PC-9 (cell line): ENCODE data around the gene ROR2. TPM values are rescaled to one million over a fixed set of nuclear protein-coding genes. Genes with fewer than 3 reads are reported as not detected.
A peak's percentile ranks its signal among the peaks of the same experiment; 100 is the strongest.
"Not testable (repeated sequence)": the region's sequence is repeated elsewhere in the genome, so short reads cannot be mapped to it uniquely, and the experiment has no call there.

Experiments
- BruUV-seq: library from RNA; stranded (reverse); fragments of 400-500 nt; replicated peaks from 2 replicates; lab custom pipeline; 2021; lab: Mats Ljungman, UMichigan
- CTCF ChIA-PET: fragments of 300-600 bp; sonication (Branson Sonifier 250); formaldehyde crosslinking; loops from one replicate; lab custom pipeline; 2022; ENCODE audit warnings: antibody characterized with exemption; lab: Charles Lee
- POLR2A ChIA-PET: fragments of 300-600 bp; sonication (Branson Sonifier 250); formaldehyde crosslinking; loops from one replicate; lab custom pipeline; 2022; ENCODE audit warnings: antibody characterized with exemption; ENCODE audit not compliant: unreplicated experiment; lab: Charles Lee
- DNase-seq, 2 experiments: peaks; one replicate each; pipeline versions ENCODE4 v3.0.0 to v3.0.0-alpha.2; 2015 to 2022; ENCODE audit warnings: mixed read lengths in 1 of 2
- H2AFZ ChIP-seq: fragments of 200-600 bp; sonication (generic); 2 replicates; pipeline ENCODE4 v1.8.1; 2017; ENCODE audit warnings: antibody characterized with exemption
- H3F3A ChIP-seq: fragments of 200-600 bp; sonication (generic); 2 replicates; pipeline ENCODE4 v1.8.1; 2017; ENCODE audit warnings: antibody characterized with exemption, mild to moderate bottlenecking, low read depth; ENCODE audit not compliant: insufficient read depth
- H3K27ac ChIP-seq: fragments of 200-600 bp; sonication (generic); 2 replicates; pipeline ENCODE4 v1.6.1; 2016; ENCODE audit warnings: mixed run types
- H3K27me3 ChIP-seq: fragments of 200-600 bp; sonication (generic); 2 replicates; pipeline ENCODE4 v1.6.1; 2016; ENCODE audit warnings: low read depth, mixed run types; ENCODE audit not compliant: insufficient read depth
- H3K36me3 ChIP-seq: fragments of 200-600 bp; sonication (generic); 2 replicates; pipeline ENCODE4 v1.6.1; 2016; ENCODE audit warnings: low read depth, mixed run types
- H3K4me1 ChIP-seq: fragments of 200-600 bp; sonication (generic); replicated peaks from 2 replicates; pipeline ENCODE4 v1.6.1; 2016; ENCODE audit warnings: mixed run types; ENCODE audit not compliant: insufficient read depth
- H3K4me2 ChIP-seq: fragments of 200-600 bp; sonication (generic); 2 replicates; pipeline ENCODE4 v1.6.1; 2017; ENCODE audit warnings: mixed run types
- H3K4me3 ChIP-seq: fragments of 200-600 bp; sonication (generic); 2 replicates; pipeline ENCODE4 v1.6.1; 2016; ENCODE audit warnings: mixed run types
- H3K79me2 ChIP-seq: fragments of 200-600 bp; sonication (generic); 2 replicates; pipeline ENCODE4 v1.6.1; 2017; ENCODE audit warnings: low read depth, mixed run types
- H3K9me2 ChIP-seq: fragments of 200-600 bp; sonication (generic); 2 replicates; pipeline ENCODE4 v1.8.1; 2017; ENCODE audit warnings: mild to moderate bottlenecking; ENCODE audit not compliant: insufficient read depth
- H3K9me3 ChIP-seq: fragments of 200-600 bp; sonication (generic); 2 replicates; pipeline ENCODE4 v1.8.1; 2016; ENCODE audit warnings: low read depth; ENCODE audit not compliant: insufficient read depth
- H4K20me1 ChIP-seq: fragments of 200-600 bp; sonication (generic); 2 replicates; pipeline ENCODE4 v1.8.1; 2017; ENCODE audit not compliant: insufficient read depth
- CTCF ChIP-seq: fragments of 200-600 bp; sonication (generic); conservative IDR thresholded peaks from 2 replicates; pipeline ENCODE4 v1.6.1; 2017; ENCODE audit warnings: mixed run types, antibody characterized with exemption, mild to moderate bottlenecking, moderate library complexity
- EZH2 ChIP-seq: fragments of 200-600 bp; sonication (generic); IDR thresholded peaks from 2 replicates; pipeline ENCODE4 v1.8.0; 2017; ENCODE audit warnings: antibody characterized with exemption, low read depth
- intact Hi-C: fragments of 100-400 bp; cut with micrococcal nuclease; formaldehyde crosslinking; loops from one replicate; pipeline ENCODE4 v1.10.0; 2022; ENCODE audit not compliant: unreplicated experiment
- total RNA-seq: library from RNA; stranded (reverse); gene quantifications from 2 replicates; pipeline ENCODE4 v1.2.3, GENCODE V29; 2021

ROR2 gene
- total RNA-seq, 1 experiment from 2014 or later, result not detected

DNA sequence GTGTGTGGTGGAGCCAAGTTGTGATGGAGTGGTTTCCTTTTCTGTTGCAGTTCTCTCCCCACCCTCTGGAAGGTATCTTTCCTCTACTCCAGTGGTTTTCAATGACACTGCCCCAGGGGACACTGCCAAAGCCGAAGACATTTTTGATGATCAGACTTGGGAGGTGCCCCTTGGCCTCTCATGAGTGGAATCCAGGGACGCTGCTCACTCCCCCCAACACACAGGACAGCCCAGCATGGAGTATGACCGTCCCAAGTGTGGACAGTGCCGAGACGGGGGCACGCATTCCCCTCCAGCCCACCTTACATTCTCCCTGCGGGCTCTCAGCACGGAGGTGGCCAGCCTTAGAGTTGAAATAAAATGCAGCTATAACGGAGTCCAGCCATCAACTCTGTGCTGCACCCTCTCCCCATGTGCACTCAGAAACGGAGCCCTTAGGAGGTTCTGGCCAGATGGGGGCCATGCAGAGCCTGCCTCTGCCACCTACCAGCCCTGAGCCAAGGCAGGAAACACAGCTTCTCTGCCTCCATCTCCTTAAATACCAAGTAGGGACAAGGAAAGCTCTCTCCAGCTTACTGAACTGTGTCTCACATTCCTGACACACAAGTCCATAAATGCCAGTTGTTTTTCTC, 150.8 kb downstream of the ROR2 start:
- H4K20me1 ChIP-seq, result no peaks in the 10 kb centered on the region
- no peak overlapping the region for H3K27ac ChIP-seq
- peaks cover 22% of the 10 kb centered on the region; the same call in 1 of the 2 replicates for H3K4me1 ChIP-seq
- H2AFZ ChIP-seq, result no peak overlapping the region
- H3K9me2 ChIP-seq, result no peaks in the 10 kb centered on the region
- peaks cover 34% of the 10 kb centered on the region for H3K27me3 ChIP-seq
- no peaks in the 10 kb centered on the region for H3K79me2 ChIP-seq
- POLR2A ChIA-PET, result no interaction called here
- no peak for DNase-seq
- H3F3A ChIP-seq, result peaks cover 19% of the 10 kb centered on the region
- H3K4me3 ChIP-seq, result no peak overlapping the region
- CTCF ChIA-PET, result no interaction called here
- TF ChIP-seq EZH2, result no peak
- TF ChIP-seq CTCF, result no peak
- peak overlapping the region; percentile 34 for H3K4me2 ChIP-seq
- no peaks in the 10 kb centered on the region for H3K9me3 ChIP-seq
- intact Hi-C loops, result no loop called here
- H3K36me3 ChIP-seq, result no peaks in the 10 kb centered on the region
- no TSS peak for BruUV-seq

GRCh38 chr9:91798273-91799112, 151.5 kb downstream of the ROR2 start:
- peaks cover 22% of the 10 kb centered on the region; the same call in 1 of the 2 replicates for H3K4me1 ChIP-seq
- intact Hi-C loops, H3K79me2 ChIP-seq, CTCF ChIA-PET, H4K20me1 ChIP-seq, POLR2A ChIA-PET, H3K9me2 ChIP-seq, H3K27ac ChIP-seq, H2AFZ ChIP-seq, H3K9me3 ChIP-seq, DNase-seq, H3K4me3 ChIP-seq, BruUV-seq, H3K36me3 ChIP-seq: not testable (repeated sequence)
- H3K27me3 ChIP-seq, result peaks cover 27% of the 10 kb centered on the region
- peak overlapping the region; percentile 34 for H3K4me2 ChIP-seq
- peaks cover 19% of the 10 kb centered on the region for H3F3A ChIP-seq

GRCh38 chr9:91797517-91797916, 152.5 kb downstream of the ROR2 start:
- H3K4me3 ChIP-seq, H3K9me3 ChIP-seq, BruUV-seq, H2AFZ ChIP-seq, H3K9me2 ChIP-seq, H3K27ac ChIP-seq, H3K79me2 ChIP-seq, DNase-seq, POLR2A ChIA-PET, CTCF ChIA-PET, intact Hi-C loops, H4K20me1 ChIP-seq, H3K4me2 ChIP-seq, H3K36me3 ChIP-seq: not testable (repeated sequence)
- Histone ChIP-seq H3F3A (peaks cover 19% of the 10 kb centered on the region), H3K27me3 (peaks cover 23% of the 10 kb centered on the region; the same call in 1 of the 2 replicates), H3K4me1 (peaks cover 22% of the 10 kb centered on the region; the same call in 1 of the 2 replicates)

DNA sequence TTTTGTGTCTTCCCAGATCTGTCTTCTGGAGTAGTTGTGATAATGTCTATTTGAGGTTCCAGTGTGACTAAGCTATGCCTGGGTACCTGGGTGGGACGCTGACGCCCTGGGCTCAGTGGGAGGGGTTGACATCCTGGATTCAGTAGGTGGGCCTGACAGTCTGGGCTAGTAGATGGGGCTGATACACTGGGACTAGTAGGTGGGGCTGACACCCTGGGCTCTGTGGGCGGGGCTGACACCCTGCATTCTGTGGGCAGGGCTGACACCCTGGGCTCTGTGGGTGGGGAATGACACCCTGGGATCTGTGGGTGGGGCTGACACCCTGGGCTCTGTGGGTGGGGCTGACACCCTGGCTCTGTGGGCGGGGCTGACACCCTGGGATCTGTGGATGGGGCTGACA, 153.5 kb downstream of the ROR2 start:
- H3K4me3 ChIP-seq, H3K79me2 ChIP-seq, H3K9me2 ChIP-seq, H3K36me3 ChIP-seq, H3K9me3 ChIP-seq, H4K20me1 ChIP-seq, BruUV-seq, H3K4me2 ChIP-seq, POLR2A ChIA-PET, H2AFZ ChIP-seq, intact Hi-C loops, DNase-seq: not testable (repeated sequence)
- CTCF ChIA-PET, result interaction anchor here (0.7 kb wide), 1 partner anchor 25 kb away, joined by 5 read pairs; no protein-coding TSS in a partner anchor
- Histone ChIP-seq H3K4me1 (peaks cover 22% of the 10 kb centered on the region; the same call in 1 of the 2 replicates), H3K27me3 (peaks cover 13% of the 10 kb centered on the region; the same call in 1 of the 2 replicates), H3K27ac (peak overlapping the region; percentile 80), H3F3A (peaks cover 19% of the 10 kb centered on the region)
